ENCODE results near the gene TMEM175. TPM values are rescaled to one million over a fixed set of nuclear protein-coding genes. Genes with fewer than 3 reads are reported as not detected.

TMEM175 gene
- total RNA-seq, 3 donors from 2014 or later: 26.2 to 32.2 (median 28.2) TPM

GRCh38 chr4:950136-951020 is 18.1 kb downstream of the TMEM175 start:
- H3K27me3 ChIP-seq: no peaks in the 10 kb centered on the region
- H3K9me3 ChIP-seq: no peaks in the 10 kb centered on the region
- no peaks in the 10 kb centered on the region for H3K4me1 ChIP-seq
- no peak overlapping the region for H3K4me3 ChIP-seq
- peak in 1 of 2 donors; percentile 44 for DNase-seq (ENCODE audit: low spot score in 2 of 2)
- no peak overlapping the region for H3K27ac ChIP-seq
- intact Hi-C loops (cut with DNase I; ENCODE audit: low total_unique reads): no loop called here
- TF ChIP-seq POLR2AphosphoS5 (IDR thresholded peaks at IDR 0.05) (no peak), POLR2A (IDR thresholded peaks at IDR 0.05) (no peak)
- TF ChIP-seq, protein P1, sequence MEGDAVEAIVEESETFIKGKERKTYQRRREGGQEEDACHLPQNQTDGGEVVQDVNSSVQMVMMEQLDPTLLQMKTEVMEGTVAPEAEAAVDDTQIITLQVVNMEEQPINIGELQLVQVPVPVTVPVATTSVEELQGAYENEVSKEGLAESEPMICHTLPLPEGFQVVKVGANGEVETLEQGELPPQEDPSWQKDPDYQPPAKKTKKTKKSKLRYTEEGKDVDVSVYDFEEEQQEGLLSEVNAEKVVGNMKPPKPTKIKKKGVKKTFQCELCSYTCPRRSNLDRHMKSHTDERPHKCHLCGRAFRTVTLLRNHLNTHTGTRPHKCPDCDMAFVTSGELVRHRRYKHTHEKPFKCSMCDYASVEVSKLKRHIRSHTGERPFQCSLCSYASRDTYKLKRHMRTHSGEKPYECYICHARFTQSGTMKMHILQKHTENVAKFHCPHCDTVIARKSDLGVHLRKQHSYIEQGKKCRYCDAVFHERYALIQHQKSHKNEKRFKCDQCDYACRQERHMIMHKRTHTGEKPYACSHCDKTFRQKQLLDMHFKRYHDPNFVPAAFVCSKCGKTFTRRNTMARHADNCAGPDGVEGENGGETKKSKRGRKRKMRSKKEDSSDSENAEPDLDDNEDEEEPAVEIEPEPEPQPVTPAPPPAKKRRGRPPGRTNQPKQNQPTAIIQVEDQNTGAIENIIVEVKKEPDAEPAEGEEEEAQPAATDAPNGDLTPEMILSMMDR (IDR thresholded peaks at IDR 0.05): no peak
- H3K36me3 ChIP-seq: no peaks in the 10 kb centered on the region

DNA sequence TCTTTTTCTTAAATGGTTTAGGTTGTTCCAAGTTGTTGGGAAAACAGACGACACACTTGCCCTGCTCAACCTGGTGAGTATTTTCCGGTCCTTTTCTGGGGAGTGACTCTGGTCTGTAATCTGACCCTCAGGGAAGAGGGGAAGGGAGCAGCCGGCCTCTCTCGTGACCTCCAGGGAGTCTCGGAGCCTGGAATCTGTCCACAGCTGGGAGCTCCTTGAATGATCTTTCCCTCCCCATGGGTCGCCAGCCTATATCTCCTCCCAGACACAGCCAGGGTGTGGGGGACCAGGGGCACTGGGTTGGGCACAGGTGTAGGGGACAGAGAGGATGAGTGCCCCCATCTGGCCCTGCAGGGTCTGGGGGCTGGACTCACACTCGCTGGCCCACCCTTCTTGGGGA is 18.9 kb downstream of the TMEM175 start:
- Histone ChIP-seq H3K27ac (no peak overlapping the region), H3K4me3 (no peak overlapping the region), H3K27me3 (no peaks in the 10 kb centered on the region), H3K36me3 (no peaks in the 10 kb centered on the region), H3K9me3 (no peaks in the 10 kb centered on the region), H3K4me1 (no peaks in the 10 kb centered on the region)
- peak in 1 of 2 donors; percentile 25 for DNase-seq (ENCODE audit: low spot score in 2 of 2)
- intact Hi-C loops (cut with DNase I; ENCODE audit: low total_unique reads): no loop called here
- TF ChIP-seq, protein P1 (IDR thresholded peaks at IDR 0.05): no peak
- no peak for TF ChIP-seq POLR2A (IDR thresholded peaks at IDR 0.05)
- TF ChIP-seq POLR2AphosphoS5 (IDR thresholded peaks at IDR 0.05): no peak

DNA sequence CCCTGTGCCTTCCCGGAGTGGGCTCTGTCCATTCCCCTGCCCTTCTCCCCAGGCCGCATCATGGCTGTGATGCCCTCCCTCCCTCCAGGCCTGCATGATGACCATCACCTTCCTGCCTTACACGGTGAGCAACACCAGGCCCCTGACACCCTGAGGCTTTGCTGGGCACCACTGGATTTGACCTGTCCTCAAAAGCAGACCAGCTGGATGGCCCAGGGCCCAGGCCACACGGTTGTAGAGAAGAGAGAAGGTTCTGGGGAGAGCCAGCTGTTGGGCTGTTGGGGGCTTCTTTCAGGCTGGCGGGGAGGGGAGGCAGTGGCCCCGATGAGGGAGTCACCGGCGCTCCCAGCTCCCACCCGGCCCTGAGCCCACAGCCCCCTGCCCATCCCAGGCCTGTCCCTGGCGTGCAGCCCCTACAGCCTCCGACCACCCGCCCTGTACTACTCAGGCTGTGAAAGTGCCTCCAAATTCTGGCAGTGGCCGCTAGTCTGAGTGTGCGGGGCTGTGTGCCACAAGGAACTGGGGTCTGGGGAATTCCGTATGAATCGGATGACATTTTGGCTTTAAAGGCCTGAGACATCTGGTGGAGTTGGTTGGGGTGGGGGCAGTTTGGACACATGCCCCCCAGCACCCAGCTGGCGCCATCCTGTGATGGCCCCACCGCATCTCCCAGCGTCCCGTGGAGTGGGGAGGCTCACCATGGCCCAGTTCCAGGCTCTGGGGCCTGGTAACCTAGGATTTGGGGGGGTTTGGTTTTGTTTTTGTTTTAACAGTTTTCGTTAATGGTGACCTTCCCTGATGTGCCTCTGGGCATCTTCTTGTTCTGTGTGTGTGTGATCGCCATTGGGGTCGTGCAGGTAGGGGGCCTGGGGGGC is 19.6 kb downstream of the TMEM175 start:
- TF ChIP-seq, protein P1 (IDR thresholded peaks at IDR 0.05): no peak
- TF ChIP-seq POLR2AphosphoS5 (IDR thresholded peaks at IDR 0.05) (no peak), POLR2A (IDR thresholded peaks at IDR 0.05) (no peak)
- peak in 1 of 2 donors; percentile 43 for DNase-seq (ENCODE audit: low spot score in 2 of 2)

GRCh38 chr4:952881-953573 is 20.8 kb downstream of the TMEM175 start:
- no peaks in the 10 kb centered on the region for H3K36me3 ChIP-seq
- DNase-seq (ENCODE audit: low spot score in 2 of 2): peak in 1 of 2 donors; percentile 48
- no peaks in the 10 kb centered on the region for H3K27me3 ChIP-seq
- H3K9me3 ChIP-seq: no peaks in the 10 kb centered on the region
- intact Hi-C loops (cut with DNase I; ENCODE audit: low total_unique reads): no loop called here
- TF ChIP-seq, protein P1 (IDR thresholded peaks at IDR 0.05): no peak
- no peak for TF ChIP-seq POLR2A (IDR thresholded peaks at IDR 0.05)
- no peak for TF ChIP-seq POLR2AphosphoS5 (IDR thresholded peaks at IDR 0.05)
- H3K27ac ChIP-seq: no peak overlapping the region
- H3K4me1 ChIP-seq: no peaks in the 10 kb centered on the region
- no peak overlapping the region for H3K4me3 ChIP-seq

More for the DNA sequence above, 19.6 kb downstream of the TMEM175 start:
- Histone ChIP-seq H3K27me3 (no peaks in the 10 kb centered on the region), H3K36me3 (no peaks in the 10 kb centered on the region), H3K27ac (no peak overlapping the region), H3K9me3 (no peaks in the 10 kb centered on the region), H3K4me1 (no peaks in the 10 kb centered on the region), H3K4me3 (no peak overlapping the region)
- intact Hi-C loops (cut with DNase I; ENCODE audit: low total_unique reads): no loop called here

Data from breast epithelium (tissue), 4 donors.